ENCODE measurements around the gene AKR7A2.
"Not testable (repeated sequence)": the region's sequence is repeated elsewhere in the genome, so short reads cannot be mapped to it uniquely, and the experiment has no call there.

Gene AKR7A2

GRCh38 chr1:19258353-19258752 is 53.6 kb downstream of the AKR7A2 start:
- DNase-seq (ENCODE audit: low spot score), result no peak

- no peak for DNase-seq (ENCODE audit: low spot score)
These were observed 54.6 kb downstream of the AKR7A2 start for GRCh38 chr1:19257178-19257914.

- DNase-seq (ENCODE audit: low spot score), result not testable (repeated sequence)
These were observed 55.6 kb downstream of the AKR7A2 start for GRCh38 chr1:19256301-19256700.

GRCh38 chr1:19255288-19255687 is 56.7 kb downstream of the AKR7A2 start:
- no peak for DNase-seq (ENCODE audit: low spot score)

GRCh38 chr1:19254416-19254815 is 57.5 kb downstream of the AKR7A2 start:
- DNase-seq (ENCODE audit: low spot score), result no peak
